ENCODE results near the gene RPS15. TPM values are rescaled to one million over a fixed set of nuclear protein-coding genes. Genes with fewer than 3 reads are reported as not detected.

RPS15 gene
- total and polyA plus RNA-seq, 2 of the 13 experiments (the other 11 are each of a cell fraction or from before 2014, with no cell fraction given), result 695 to 1,411 TPM

GRCh38 chr19:1438035-1438932, at the start of gene RPS15 (continued):
- TF ChIP-seq, protein P1, sequence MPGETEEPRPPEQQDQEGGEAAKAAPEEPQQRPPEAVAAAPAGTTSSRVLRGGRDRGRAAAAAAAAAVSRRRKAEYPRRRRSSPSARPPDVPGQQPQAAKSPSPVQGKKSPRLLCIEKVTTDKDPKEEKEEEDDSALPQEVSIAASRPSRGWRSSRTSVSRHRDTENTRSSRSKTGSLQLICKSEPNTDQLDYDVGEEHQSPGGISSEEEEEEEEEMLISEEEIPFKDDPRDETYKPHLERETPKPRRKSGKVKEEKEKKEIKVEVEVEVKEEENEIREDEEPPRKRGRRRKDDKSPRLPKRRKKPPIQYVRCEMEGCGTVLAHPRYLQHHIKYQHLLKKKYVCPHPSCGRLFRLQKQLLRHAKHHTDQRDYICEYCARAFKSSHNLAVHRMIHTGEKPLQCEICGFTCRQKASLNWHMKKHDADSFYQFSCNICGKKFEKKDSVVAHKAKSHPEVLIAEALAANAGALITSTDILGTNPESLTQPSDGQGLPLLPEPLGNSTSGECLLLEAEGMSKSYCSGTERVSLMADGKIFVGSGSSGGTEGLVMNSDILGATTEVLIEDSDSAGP (CRISPR knock-in tag; IDR thresholded peaks at IDR 0.05; ENCODE audit: borderline replicate concordance), result peak; percentile 97
- TF ChIP-seq RBM22 (optimal IDR thresholded peaks at IDR 0.05; ENCODE audit: low read length) (peak; percentile 86), ZNF260 (CRISPR knock-in tag; IDR thresholded peaks at IDR 0.05; ENCODE audit: borderline replicate concordance, low read depth) (no peak), NAIF1 (CRISPR knock-in tag; IDR thresholded peaks at IDR 0.05; ENCODE audit: borderline replicate concordance) (peak; percentile 76), ZNF607 (CRISPR knock-in tag; IDR thresholded peaks at IDR 0.05; ENCODE audit: borderline replicate concordance) (peak; percentile 97; the same call in 1 of the 2 replicates), SRY (CRISPR knock-in tag; IDR thresholded peaks at IDR 0.05) (peak; percentile 82; the same call in 1 of the 2 replicates), ZNF431 (CRISPR knock-in tag; IDR thresholded peaks at IDR 0.05; ENCODE audit: borderline replicate concordance, low read depth) (no peak), ZNF430 (CRISPR knock-in tag; IDR thresholded peaks at IDR 0.05) (peak; percentile 68), ZNF33B (CRISPR knock-in tag; IDR thresholded peaks at IDR 0.05) (no peak), HOMEZ (CRISPR knock-in tag; IDR thresholded peaks at IDR 0.05; ENCODE audit: low read depth) (no peak; the same call in 1 of the 2 replicates), ZNF761 (CRISPR knock-in tag; conservative IDR thresholded peaks at IDR 0.05) (peak; percentile 71; the same call in 1 of the 2 replicates), ZKSCAN5 (CRISPR knock-in tag; IDR thresholded peaks at IDR 0.05) (peak; percentile 78; the same call in 1 of the 2 replicates), SPEN (CRISPR knock-in tag; IDR thresholded peaks at IDR 0.05; ENCODE audit: low read depth) (peak; percentile 100), RFXANK (CRISPR knock-in tag; IDR thresholded peaks at IDR 0.05) (peak; percentile 32; the same call in 1 of the 2 replicates), DMAP1 (CRISPR knock-in tag; IDR thresholded peaks at IDR 0.05) (peak; percentile 94), PITX1 (CRISPR knock-in tag; IDR thresholded peaks at IDR 0.05) (peak; percentile 97)
- TF ChIP-seq, protein P2, sequence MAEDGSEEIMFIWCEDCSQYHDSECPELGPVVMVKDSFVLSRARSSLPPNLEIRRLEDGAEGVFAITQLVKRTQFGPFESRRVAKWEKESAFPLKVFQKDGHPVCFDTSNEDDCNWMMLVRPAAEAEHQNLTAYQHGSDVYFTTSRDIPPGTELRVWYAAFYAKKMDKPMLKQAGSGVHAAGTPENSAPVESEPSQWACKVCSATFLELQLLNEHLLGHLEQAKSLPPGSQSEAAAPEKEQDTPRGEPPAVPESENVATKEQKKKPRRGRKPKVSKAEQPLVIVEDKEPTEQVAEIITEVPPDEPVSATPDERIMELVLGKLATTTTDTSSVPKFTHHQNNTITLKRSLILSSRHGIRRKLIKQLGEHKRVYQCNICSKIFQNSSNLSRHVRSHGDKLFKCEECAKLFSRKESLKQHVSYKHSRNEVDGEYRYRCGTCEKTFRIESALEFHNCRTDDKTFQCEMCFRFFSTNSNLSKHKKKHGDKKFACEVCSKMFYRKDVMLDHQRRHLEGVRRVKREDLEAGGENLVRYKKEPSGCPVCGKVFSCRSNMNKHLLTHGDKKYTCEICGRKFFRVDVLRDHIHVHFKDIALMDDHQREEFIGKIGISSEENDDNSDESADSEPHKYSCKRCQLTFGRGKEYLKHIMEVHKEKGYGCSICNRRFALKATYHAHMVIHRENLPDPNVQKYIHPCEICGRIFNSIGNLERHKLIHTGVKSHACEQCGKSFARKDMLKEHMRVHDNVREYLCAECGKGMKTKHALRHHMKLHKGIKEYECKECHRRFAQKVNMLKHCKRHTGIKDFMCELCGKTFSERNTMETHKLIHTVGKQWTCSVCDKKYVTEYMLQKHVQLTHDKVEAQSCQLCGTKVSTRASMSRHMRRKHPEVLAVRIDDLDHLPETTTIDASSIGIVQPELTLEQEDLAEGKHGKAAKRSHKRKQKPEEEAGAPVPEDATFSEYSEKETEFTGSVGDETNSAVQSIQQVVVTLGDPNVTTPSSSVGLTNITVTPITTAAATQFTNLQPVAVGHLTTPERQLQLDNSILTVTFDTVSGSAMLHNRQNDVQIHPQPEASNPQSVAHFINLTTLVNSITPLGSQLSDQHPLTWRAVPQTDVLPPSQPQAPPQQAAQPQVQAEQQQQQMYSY (CRISPR knock-in tag; IDR thresholded peaks at IDR 0.05), result peak; percentile 42; the same call in 1 of the 2 replicates
- TF ChIP-seq, protein P3, sequence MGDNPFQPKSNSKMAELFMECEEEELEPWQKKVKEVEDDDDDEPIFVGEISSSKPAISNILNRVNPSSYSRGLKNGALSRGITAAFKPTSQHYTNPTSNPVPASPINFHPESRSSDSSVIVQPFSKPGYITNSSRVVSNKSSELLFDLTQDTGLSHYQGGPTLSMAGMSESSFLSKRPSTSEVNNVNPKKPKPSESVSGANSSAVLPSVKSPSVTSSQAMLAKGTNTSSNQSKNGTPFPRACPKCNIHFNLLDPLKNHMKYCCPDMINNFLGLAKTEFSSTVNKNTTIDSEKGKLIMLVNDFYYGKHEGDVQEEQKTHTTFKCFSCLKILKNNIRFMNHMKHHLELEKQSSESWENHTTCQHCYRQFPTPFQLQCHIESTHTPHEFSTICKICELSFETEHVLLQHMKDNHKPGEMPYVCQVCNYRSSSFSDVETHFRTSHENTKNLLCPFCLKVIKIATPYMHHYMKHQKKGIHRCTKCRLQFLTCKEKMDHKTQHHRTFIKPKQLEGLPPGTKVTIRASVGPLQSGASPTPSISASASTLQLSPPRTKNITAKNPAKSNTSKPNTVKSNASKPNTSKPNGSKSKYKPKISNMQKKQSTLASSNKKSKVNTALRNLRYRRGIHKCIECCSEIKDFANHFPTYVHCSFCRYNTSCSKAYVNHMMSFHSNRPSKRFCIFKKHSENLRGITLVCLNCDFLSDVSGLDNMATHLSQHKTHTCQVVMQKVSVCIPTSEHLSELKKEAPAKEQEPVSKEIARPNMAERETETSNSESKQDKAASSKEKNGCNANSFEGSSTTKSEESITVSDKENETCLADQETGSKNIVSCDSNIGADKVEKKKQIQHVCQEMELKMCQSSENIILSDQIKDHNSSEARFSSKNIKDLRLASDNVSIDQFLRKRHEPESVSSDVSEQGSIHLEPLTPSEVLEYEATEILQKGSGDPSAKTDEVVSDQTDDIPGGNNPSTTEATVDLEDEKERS (CRISPR knock-in tag; IDR thresholded peaks at IDR 0.05), result peak; percentile 77
